H1 (cell line): ENCODE data around the gene IFNL1. TPM values are rescaled to one million over a fixed set of nuclear protein-coding genes. Genes with fewer than 3 reads are reported as not detected.

ENCODE experiments used
- CTCF ChIA-PET: fragments of 300-600 bp; sonication (Branson Sonifier 250); formaldehyde crosslinking; loops from one replicate; lab custom pipeline; 2021; ENCODE audit not compliant: partially characterized antibody; lab: Charles Lee
- POLR2A ChIA-PET: fragments of 300-600 bp; sonication (Branson Sonifier 250); formaldehyde crosslinking; loops from one replicate; lab custom pipeline; 2021; ENCODE audit warnings: inconsistent platforms; ENCODE audit not compliant: partially characterized antibody; lab: Charles Lee
- DNase-seq, 2 experiments: peaks; one replicate each; pipeline versions ENCODE4 v3.0.0 to v3.0.0-alpha.2; 2010 to 2022; ENCODE audit warnings: low spot score in 2 of 2, low read depth in 1 of 2, mixed read lengths in 1 of 2
- FAIRE-seq: peaks from 2 replicates; lab custom pipeline; 2011; peaks lifted over from hg19 to GRCh38; lab: Jason Lieb, UNC
- H2AFZ ChIP-seq: 2 replicates; pipeline ENCODE4 v1.8.1; 2012; ENCODE audit warnings: low read length, inconsistent platforms
- H2AK5ac ChIP-seq: 2 replicates; pipeline ENCODE4 v1.6.1; 2013; ENCODE audit warnings: low read depth, low read length
- H2BK120ac ChIP-seq: replicated peaks from 2 replicates; pipeline ENCODE3; 2013; ENCODE audit warnings: low read depth, low read length, inconsistent platforms
- H2BK12ac ChIP-seq: 2 replicates; pipeline ENCODE4 v1.6.1; 2013; ENCODE audit warnings: low read depth, low read length
- H2BK15ac ChIP-seq: 2 replicates; pipeline ENCODE4 v1.6.1; 2013; ENCODE audit warnings: low read length
- H2BK20ac ChIP-seq: 2 replicates; pipeline ENCODE4 v1.6.1; 2013; ENCODE audit warnings: low read length
- H2BK5ac ChIP-seq: 2 replicates; pipeline ENCODE4 v1.6.1; 2013; ENCODE audit warnings: low read depth, low read length
- H3K14ac ChIP-seq: 2 replicates; pipeline ENCODE4 v1.6.1; 2013; ENCODE audit warnings: inconsistent platforms; ENCODE audit not compliant: insufficient read length
- H3K18ac ChIP-seq: 2 replicates; pipeline ENCODE4 v1.6.1; 2013; ENCODE audit warnings: low read length; ENCODE audit errors: extremely low read depth
- H3K23ac ChIP-seq: 2 replicates; pipeline ENCODE4 v1.6.1; 2013; ENCODE audit warnings: inconsistent platforms; ENCODE audit not compliant: insufficient read length
- H3K23me2 ChIP-seq: 2 replicates; pipeline ENCODE4 v1.6.1; 2013; ENCODE audit warnings: low read depth, low read length
- H3K27ac ChIP-seq: 2 replicates; pipeline ENCODE4 v1.6.1; 2011; ENCODE audit warnings: low read depth, low read length, inconsistent platforms
- H3K27me3 ChIP-seq, 4 experiments: replicated peaks in 1 of 4; 1 replicate in 1 of 4; 2 replicates in 3 of 4; pipeline versions ENCODE4 v1.6.1 to v1.8.1; 2011 to 2013; ENCODE audit warnings: low read length in 3 of 4, mild to moderate bottlenecking in 3 of 4, inconsistent platforms in 2 of 4, mixed read lengths in 2 of 4, moderate library complexity in 1 of 4; ENCODE audit not compliant: control insufficient read depth in 3 of 4, insufficient read depth in 3 of 4; ENCODE audit errors: extremely low read depth in 1 of 4
- H3K36me3 ChIP-seq, 4 experiments: 2 replicates each; pipeline versions ENCODE4 v1.6.1 to v1.8.1; 2011 to 2013; ENCODE audit warnings: mild to moderate bottlenecking in 4 of 4, low read length in 3 of 4, moderate library complexity in 2 of 4, control low read depth in 1 of 4, inconsistent platforms in 1 of 4; ENCODE audit not compliant: insufficient read depth in 4 of 4, control insufficient read depth in 2 of 4
- H3K4ac ChIP-seq: replicated peaks from 2 replicates; pipeline ENCODE3; 2013; ENCODE audit warnings: low read length, low read depth, mixed read lengths, inconsistent platforms; ENCODE audit not compliant: insufficient read length
- H3K4me1 ChIP-seq, 4 experiments: replicated peaks in 1 of 4; 1 replicate in 1 of 4; 2 replicates in 3 of 4; pipeline versions ENCODE4 v1.6.1 to v1.8.1; 2011 to 2013; ENCODE audit warnings: low read length in 3 of 4, inconsistent platforms in 2 of 4, mixed read lengths in 1 of 4; ENCODE audit not compliant: insufficient read depth in 4 of 4, control insufficient read depth in 3 of 4
- H3K4me2 ChIP-seq, 2 experiments: 2 replicates each; pipeline versions ENCODE4 v1.6.1 to v1.8.1; 2011 to 2013; ENCODE audit warnings: low read depth in 2 of 2, low read length in 2 of 2, control low read depth in 1 of 2, inconsistent platforms in 1 of 2, mild to moderate bottlenecking in 1 of 2; ENCODE audit not compliant: insufficient read depth in 1 of 2
- H3K4me3 ChIP-seq, 4 experiments: fragments of 200-600, 300-600 bp in 1 of 4; sonication (generic), shearing (Covaris generic), sonication (Bioruptor Twin) in 1 of 4; 2 replicates each; pipeline versions ENCODE4 v1.5.1 to v1.8.1; 2011 to 2016; ENCODE audit warnings: low read length in 4 of 4, low read depth in 3 of 4, control low read depth in 2 of 4, inconsistent platforms in 2 of 4, mild to moderate bottlenecking in 2 of 4, mixed read lengths in 1 of 4, moderate library complexity in 1 of 4; ENCODE audit not compliant: insufficient read depth in 2 of 4; ENCODE audit errors: extremely low read depth in 1 of 4
- H3K56ac ChIP-seq: replicated peaks from 2 replicates; pipeline ENCODE3; 2013; ENCODE audit warnings: low read depth, mild to moderate bottlenecking, mixed read lengths, low read length, inconsistent platforms; ENCODE audit not compliant: insufficient read length
- H3K79me1 ChIP-seq: 2 replicates; pipeline ENCODE4 v1.6.1; 2013; ENCODE audit warnings: low read depth, low read length, control low read depth
- H3K79me2 ChIP-seq, 2 experiments: 2 replicates each; pipeline versions ENCODE4 v1.6.1 to v1.8.1; 2012 to 2013; ENCODE audit warnings: low read length in 2 of 2, mild to moderate bottlenecking in 2 of 2, inconsistent platforms in 1 of 2; ENCODE audit not compliant: insufficient read depth in 2 of 2, control insufficient read depth in 1 of 2
- H3K9ac ChIP-seq, 4 experiments: replicated peaks in 1 of 4; 1 replicate in 1 of 4; 2 replicates in 3 of 4; pipeline versions ENCODE4 v1.6.1 to v1.8.1; 2011 to 2013; ENCODE audit warnings: low read depth in 3 of 4, low read length in 3 of 4, control low read depth in 2 of 4, mild to moderate bottlenecking in 2 of 4, moderate library complexity in 2 of 4, inconsistent platforms in 1 of 4; ENCODE audit errors: extremely low read depth in 1 of 4
- H3K9me3 ChIP-seq, 2 experiments: 2 replicates each; pipeline versions ENCODE4 v1.6.1 to v1.8.1; 2012 to 2013; ENCODE audit warnings: mild to moderate bottlenecking in 2 of 2, moderate library complexity in 2 of 2, control low read depth in 1 of 2, inconsistent platforms in 1 of 2, low read depth in 1 of 2, low read length in 1 of 2, mixed read lengths in 1 of 2; ENCODE audit not compliant: insufficient read depth in 2 of 2
- H4K20me1 ChIP-seq, 2 experiments: replicated peaks in 1 of 2; 2 replicates each; pipeline versions ENCODE3 to v1.8.1; 2011 to 2013; ENCODE audit warnings: inconsistent platforms in 2 of 2, low read length in 2 of 2, mild to moderate bottlenecking in 1 of 2; ENCODE audit not compliant: insufficient read depth in 2 of 2, control insufficient read depth in 1 of 2
- H4K5ac ChIP-seq: 2 replicates; pipeline ENCODE4 v1.6.1; 2013; ENCODE audit warnings: low read length, low read depth, mixed read lengths, inconsistent platforms; ENCODE audit not compliant: insufficient read length
- H4K8ac ChIP-seq: 2 replicates; pipeline ENCODE4 v1.8.0; 2013; ENCODE audit warnings: mild to moderate bottlenecking, moderate library complexity, low read length, inconsistent platforms; ENCODE audit not compliant: insufficient read depth; ENCODE audit errors: extremely low read depth
- H4K91ac ChIP-seq: replicated peaks from 2 replicates; pipeline ENCODE3; 2013; ENCODE audit warnings: low read length, mixed read lengths, inconsistent platforms; ENCODE audit not compliant: insufficient read length
- EP300 ChIP-seq, 2 experiments: IDR thresholded peaks; 1 replicate in 1 of 2; 2 replicates in 1 of 2; pipeline ENCODE4 v1.6.1; 2011 to 2012; ENCODE audit warnings: low read depth in 2 of 2, low read length in 2 of 2, mild to moderate bottlenecking in 2 of 2, borderline replicate concordance in 1 of 2, inconsistent platforms in 1 of 2, moderate library complexity in 1 of 2
- EZH2 ChIP-seq: fragments of 200-600 bp; sonication (generic); IDR thresholded peaks from 2 replicates; pipeline ENCODE4 v1.7.1; 2012; ENCODE audit warnings: low read depth, mild to moderate bottlenecking, moderate library complexity, low read length, inconsistent platforms; ENCODE audit not compliant: severe bottlenecking
- GABPA ChIP-seq: IDR thresholded peaks from 2 replicates; pipeline ENCODE4 v1.6.1; 2011; ENCODE audit warnings: mild to moderate bottlenecking, low read length, moderate library complexity, borderline replicate concordance; ENCODE audit not compliant: insufficient read depth
- SAP30 ChIP-seq: fragments of 300-600 bp; sonication (generic); IDR thresholded peaks from 2 replicates; pipeline ENCODE4 v1.7.1; 2012; ENCODE audit warnings: low read length, moderate library complexity, mild to moderate bottlenecking, inconsistent platforms; ENCODE audit not compliant: insufficient read depth, insufficient replicate concordance
- SIN3A ChIP-seq, 2 experiments: IDR thresholded peaks in 1 of 2; conservative IDR thresholded peaks in 1 of 2; 2 replicates each; pipeline ENCODE4 v1.6.1; 2011 to 2012; ENCODE audit warnings: low read length in 2 of 2, improper control_type of control experiment in 1 of 2, low read depth in 1 of 2, mild to moderate bottlenecking in 1 of 2
- SIRT6 ChIP-seq: IDR thresholded peaks from one replicate; pipeline ENCODE4 v1.7.1; 2012; ENCODE audit warnings: low read length, inconsistent platforms
- SP1 ChIP-seq: IDR thresholded peaks from 2 replicates; pipeline ENCODE4 v1.6.1; 2011; ENCODE audit warnings: low read depth, low read length
- SP4 ChIP-seq: IDR thresholded peaks from 2 replicates; pipeline ENCODE4 v1.6.1; 2012; ENCODE audit warnings: low read length, inconsistent platforms
- SRF ChIP-seq: IDR thresholded peaks from 2 replicates; pipeline ENCODE4 v1.6.1; 2011; ENCODE audit warnings: mild to moderate bottlenecking, low read depth, low read length, moderate library complexity
- WGBS, 2 experiments: shearing (Covaris generic) in 1 of 2; methylation state at CpG; one replicate each; pipeline versions ENCODE4 v1.1.6 to v1.1.7; 2013 to 2015; ENCODE audit warnings: low lambda C conversion rate in 2 of 2, mixed read lengths in 2 of 2, inconsistent platforms in 1 of 2, low coverage in 1 of 2, missing lambda C conversion rate in 1 of 2; ENCODE audit not compliant: insufficient replicate concordance in 2 of 2, insufficient coverage in 1 of 2, insufficient read length in 1 of 2; ENCODE audit errors: extremely low coverage in 1 of 2, missing lambda C conversion rate in 1 of 2; 5-methylcytosine and 5-hydroxymethylcytosine counted together
- polyA plus RNA-seq, 7 experiments: library from polyadenylated mRNA; depleted of rRNA in 3 of 7; stranded (reverse) in 5 of 7; unstranded in 2 of 7; fragments of >200 nt in 5 of 7; fragments of 200-250 nt in 2 of 7; gene quantifications; 1 replicate in 5 of 7; 2 replicates in 1 of 7; 4 replicates in 1 of 7; pipeline versions ENCODE4 v1.2.1 to v1.2.3, GENCODE V29; 2011 to 2013; ENCODE audit warnings: missing spikeins in 2 of 7, mixed read lengths in 2 of 7
- total RNA-seq: library from RNA; stranded (reverse); fragmentation: NEBNext Ultra II Directional; extraction: Animal tissue kit (Norgen Biotek cat#: 25700); gene quantifications from 2 replicates; pipeline ENCODE4 v1.2.1, GENCODE V29; 2021
- TF ChIP-seq, protein P1 (sequence below): IDR thresholded peaks from 2 replicates; pipeline ENCODE4 v1.6.1; 2011; ENCODE audit warnings: low read depth, mild to moderate bottlenecking, low read length; ENCODE audit not compliant: insufficient read depth

The IFNL1 gene
- total and polyA plus RNA-seq, 2 of the 8 experiments (the other 6 are each of a cell fraction or from before 2014, with no cell fraction given): not detected

DNA sequence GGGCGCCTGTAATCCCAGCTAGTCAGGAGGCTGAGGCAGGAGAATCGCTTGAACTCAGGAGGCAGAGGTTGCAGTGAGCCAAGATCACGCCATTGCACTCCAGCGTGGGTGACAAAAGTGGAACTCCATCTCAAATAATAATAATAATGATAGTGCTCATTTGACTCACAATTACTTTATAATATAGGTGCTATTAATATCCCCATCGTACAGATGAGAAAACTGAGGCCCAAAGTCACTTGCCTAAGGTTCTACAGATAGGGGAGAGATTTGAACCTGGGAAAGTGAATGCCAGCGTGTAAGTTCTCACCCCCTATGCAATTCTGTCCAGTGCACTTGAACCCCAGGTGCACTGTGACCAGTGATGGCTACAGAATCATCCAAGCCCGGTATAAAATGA lies 33.7 kb downstream of the IFNL1 start:
- no peaks in the 10 kb centered on the region for H3K79me2 ChIP-seq
- no peaks in the 10 kb centered on the region for H3K27me3 ChIP-seq
- no peak overlapping the region for H3K14ac ChIP-seq
- H2AFZ ChIP-seq: no peak overlapping the region
- no peak overlapping the region for H3K23ac ChIP-seq
- no peak overlapping the region for H2BK12ac ChIP-seq
- H2BK20ac ChIP-seq: no peak overlapping the region
- no peak overlapping the region for H3K56ac ChIP-seq
- H3K4me2 ChIP-seq: no peak overlapping the region
- no peaks in the 10 kb centered on the region for H3K79me1 ChIP-seq
- no peak overlapping the region for H2BK5ac ChIP-seq
- no peak overlapping the region for H3K27ac ChIP-seq
- no peaks in the 10 kb centered on the region for H3K23me2 ChIP-seq
- WGBS, 2 experiments: 89% methylated on average over 7 of the region's 7 CpGs; no CpG with 5 or more reads in 1 of the 2 experiments
- H4K91ac ChIP-seq: no peak overlapping the region
- POLR2A ChIA-PET: no interaction called here
- no peaks in the 10 kb centered on the region for H3K36me3 ChIP-seq
- H4K5ac ChIP-seq: no peak overlapping the region
- H2AK5ac ChIP-seq: no peak overlapping the region
- FAIRE-seq: no peak
- no peak overlapping the region for H4K8ac ChIP-seq
- no peak overlapping the region for H2BK15ac ChIP-seq
- TF ChIP-seq SIN3A (conservative IDR thresholded peaks at IDR 0.05 in 1 of 2, IDR thresholded peaks at IDR 0.05 in 1 of 2; ENCODE audit: low read depth in 1 of 2, low read length in 2 of 2) (no peak), SP4 (no peak), SAP30 (no peak), SP1 (no peak), SRF (no peak), GABPA (no peak), EZH2 (no peak), SIRT6 (no peak), EP300 (IDR thresholded peaks at IDR 0.05; ENCODE audit: borderline replicate concordance in 1 of 2, low read depth in 2 of 2, low read length in 2 of 2) (no peak)
- TF ChIP-seq, protein P1, sequence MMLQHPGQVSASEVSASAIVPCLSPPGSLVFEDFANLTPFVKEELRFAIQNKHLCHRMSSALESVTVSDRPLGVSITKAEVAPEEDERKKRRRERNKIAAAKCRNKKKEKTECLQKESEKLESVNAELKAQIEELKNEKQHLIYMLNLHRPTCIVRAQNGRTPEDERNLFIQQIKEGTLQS: no peak
- TF ChIP-seq, all 59 proteins: peak for 0
- no peak overlapping the region for H3K9ac ChIP-seq
- no peak overlapping the region for H3K4ac ChIP-seq
- no peak overlapping the region for H3K18ac ChIP-seq
- CTCF ChIA-PET: interaction anchor here (0.6 to 11.7 kb wide), 13 partner anchors 16 to 208 kb away, joined by 3 to 85 read pairs (median 4); partner anchors contain the start of genes NCCRP1 and SYCN
- no peak overlapping the region for H2BK120ac ChIP-seq
- no peak overlapping the region for H3K4me3 ChIP-seq
- no peaks in the 10 kb centered on the region for H3K9me3 ChIP-seq
- H4K20me1 ChIP-seq: no peaks in the 10 kb centered on the region
- peaks cover 0 to 6% (median 3%) of the 10 kb centered on the region in 4 experiments; a peak in 5 of 7 replicates for H3K4me1 ChIP-seq
- DNase-seq: no peak
